Prostate gland (tissue), 2 donors: ENCODE measurements around the gene CNTRL.

Source experiments
- CTCF ChIP-seq, 4 experiments: fragments of 200-600 bp in 2 of 4; fragments of 450-650 bp in 2 of 4; sonication (generic) in 2 of 4; IDR thresholded peaks; 1 replicate in 3 of 4; 2 replicates in 1 of 4; pipeline ENCODE4 v1.5.1; 2016 to 2019; ENCODE audit warnings: antibody characterized with exemption in 4 of 4, mild to moderate bottlenecking in 2 of 4, moderate library complexity in 2 of 4
- POLR2A ChIP-seq: fragments of 450-650 bp; IDR thresholded peaks from one replicate; pipeline ENCODE4 v1.6.1; 2016; ENCODE audit warnings: antibody characterized with exemption, mild to moderate bottlenecking

- no peak for TF ChIP-seq CTCF (IDR thresholded peaks at IDR 0.05)
- no peak for TF ChIP-seq POLR2A
Measured at GRCh38 chr9:121082075-121082474, 7.3 kb downstream of the CNTRL start.
